Measurements from ENCODE around the gene CTNNBIP1. TPM values are rescaled to one million over a fixed set of nuclear protein-coding genes. Genes with fewer than 3 reads are reported as not detected.

Gene CTNNBIP1
- total RNA-seq, 1 experiment from 2014 or later, result 31.4 TPM

GRCh38 chr1:9850442-9851162 is 59.5 kb downstream of the CTNNBIP1 start:
- Mint-ChIP-seq H3K4me1 (ENCODE audit: insufficient read depth, unreplicated experiment) (peaks cover 4% of the 10 kb centered on the region), H3K27ac (ENCODE audit: low read depth, unreplicated experiment) (no peak overlapping the region), H3K4me3 (ENCODE audit: unreplicated experiment) (no peak overlapping the region), H3K36me3 (ENCODE audit: insufficient read depth, unreplicated experiment) (peaks cover 5% of the 10 kb centered on the region), H3K27me3 (ENCODE audit: insufficient read depth, unreplicated experiment) (no peaks in the 10 kb centered on the region), H3K9me3 (ENCODE audit: unreplicated experiment) (no peaks in the 10 kb centered on the region)
- ChIA-PET POLR2A (interaction anchor here (0.6 to 0.7 kb wide), 2 partner anchors 26 to 109 kb away, joined by 4 to 5 read pairs; no protein-coding TSS in a partner anchor), CTCF (interaction anchor here (0.6 to 0.7 kb wide), 2 partner anchors 23 to 55 kb away, joined by 3 to 5 read pairs; no protein-coding TSS in a partner anchor)
- TF ChIP-seq CTCF (IDR thresholded peaks at IDR 0.05; ENCODE audit: unreplicated experiment), result no peak
- no TSS peak for BruUV-seq (replicated peaks)
- intact Hi-C loops (cut with micrococcal nuclease), result no loop called here
- DNase-seq (ENCODE audit: unreplicated experiment), result no peak

- peaks cover 4% of the 10 kb centered on the region for H3K36me3 Mint-ChIP-seq (ENCODE audit: insufficient read depth, unreplicated experiment)
- no peak overlapping the region for H3K4me3 Mint-ChIP-seq (ENCODE audit: unreplicated experiment)
- TF ChIP-seq CTCF (IDR thresholded peaks at IDR 0.05; ENCODE audit: unreplicated experiment), result no peak
- H3K4me1 Mint-ChIP-seq (ENCODE audit: insufficient read depth, unreplicated experiment), result peaks cover 4% of the 10 kb centered on the region
- no peaks in the 10 kb centered on the region for H3K27me3 Mint-ChIP-seq (ENCODE audit: insufficient read depth, unreplicated experiment)
- intact Hi-C loops (cut with micrococcal nuclease), result no loop called here
- no peaks in the 10 kb centered on the region for H3K9me3 Mint-ChIP-seq (ENCODE audit: unreplicated experiment)
- no peak overlapping the region for H3K27ac Mint-ChIP-seq (ENCODE audit: low read depth, unreplicated experiment)
- no peak for DNase-seq (ENCODE audit: unreplicated experiment)
- CTCF ChIA-PET, result interaction anchor here (0.7 to 1.3 kb wide), 2 partner anchors 13 to 65 kb away, joined by 3 to 4 read pairs; no protein-coding TSS in a partner anchor
- POLR2A ChIA-PET, result interaction anchor here (0.6 to 0.7 kb wide), 2 partner anchors 27 to 109 kb away, joined by 4 to 5 read pairs; no protein-coding TSS in a partner anchor
- BruUV-seq (replicated peaks), result TSS peak; percentile 57
Measured at GRCh38 chr1:9849691-9850441, 60.2 kb downstream of the CTNNBIP1 start.

GRCh38 chr1:9848022-9848421 is 62.0 kb downstream of the CTNNBIP1 start:
- ChIA-PET CTCF (interaction anchor here (0.6 to 1.0 kb wide), 5 partner anchors 20 to 64 kb away, joined by 3 to 8 read pairs (median 3); no protein-coding TSS in a partner anchor), POLR2A (no interaction called here)
- intact Hi-C loops (cut with micrococcal nuclease), result no loop called here
- Mint-ChIP-seq H3K27me3 (ENCODE audit: insufficient read depth, unreplicated experiment) (no peaks in the 10 kb centered on the region), H3K9me3 (ENCODE audit: unreplicated experiment) (no peaks in the 10 kb centered on the region), H3K4me3 (ENCODE audit: unreplicated experiment) (no peak overlapping the region), H3K36me3 (ENCODE audit: insufficient read depth, unreplicated experiment) (no peaks in the 10 kb centered on the region), H3K4me1 (ENCODE audit: insufficient read depth, unreplicated experiment) (peaks cover 4% of the 10 kb centered on the region), H3K27ac (ENCODE audit: low read depth, unreplicated experiment) (no peak overlapping the region)
- no TSS peak for BruUV-seq (replicated peaks)
- DNase-seq (ENCODE audit: unreplicated experiment), result no peak
- TF ChIP-seq CTCF (IDR thresholded peaks at IDR 0.05; ENCODE audit: unreplicated experiment), result no peak

- no peak for DNase-seq (ENCODE audit: unreplicated experiment)
- no peak overlapping the region for H3K4me3 Mint-ChIP-seq (ENCODE audit: unreplicated experiment)
- no peaks in the 10 kb centered on the region for H3K9me3 Mint-ChIP-seq (ENCODE audit: unreplicated experiment)
- ChIA-PET POLR2A (interaction anchor here (0.9 to 1.1 kb wide), 2 partner anchors 11 to 63 kb away, joined by 5 to 7 read pairs; no protein-coding TSS in a partner anchor), CTCF (interaction anchor here (0.7 to 1.0 kb wide), 4 partner anchors 21 to 63 kb away, joined by 3 to 8 read pairs (median 3); no protein-coding TSS in a partner anchor)
- intact Hi-C loops (cut with micrococcal nuclease), result no loop called here
- H3K36me3 Mint-ChIP-seq (ENCODE audit: insufficient read depth, unreplicated experiment), result no peaks in the 10 kb centered on the region
- H3K4me1 Mint-ChIP-seq (ENCODE audit: insufficient read depth, unreplicated experiment), result peaks cover 5% of the 10 kb centered on the region
- no TSS peak for BruUV-seq (replicated peaks)
- no peaks in the 10 kb centered on the region for H3K27me3 Mint-ChIP-seq (ENCODE audit: insufficient read depth, unreplicated experiment)
- H3K27ac Mint-ChIP-seq (ENCODE audit: low read depth, unreplicated experiment), result no peak overlapping the region
- TF ChIP-seq CTCF (IDR thresholded peaks at IDR 0.05; ENCODE audit: unreplicated experiment), result no peak
Measured at GRCh38 chr1:9847269-9847668, 62.8 kb downstream of the CTNNBIP1 start.

Data from MCF 10A (cell line).